Inflammatory macrophage (primary cell): ENCODE measurements around the gene ASPHD2.
A peak's percentile ranks its signal among the peaks of the same experiment; 100 is the strongest.
"Not testable (repeated sequence)": the region's sequence is repeated elsewhere in the genome, so short reads cannot be mapped to it uniquely, and the experiment has no call there.

Source experiments
- DNase-seq, 2 donors: peaks; one replicate each; pipeline ENCODE4 v3.0.0-alpha.2; 2020 to 2022
- total RNA-seq, 18 experiments: gene quantifications; one replicate each; lab custom pipeline; 2026; ENCODE audit warnings: mixed read lengths in 6 of 18, inconsistent platforms in 2 of 18; lab: John Stamatoyannopoulos, UW

ASPHD2 gene
- 0.63 to 13.0 (median 2.1) reads per million in 18 experiments for total RNA-seq

DNA sequence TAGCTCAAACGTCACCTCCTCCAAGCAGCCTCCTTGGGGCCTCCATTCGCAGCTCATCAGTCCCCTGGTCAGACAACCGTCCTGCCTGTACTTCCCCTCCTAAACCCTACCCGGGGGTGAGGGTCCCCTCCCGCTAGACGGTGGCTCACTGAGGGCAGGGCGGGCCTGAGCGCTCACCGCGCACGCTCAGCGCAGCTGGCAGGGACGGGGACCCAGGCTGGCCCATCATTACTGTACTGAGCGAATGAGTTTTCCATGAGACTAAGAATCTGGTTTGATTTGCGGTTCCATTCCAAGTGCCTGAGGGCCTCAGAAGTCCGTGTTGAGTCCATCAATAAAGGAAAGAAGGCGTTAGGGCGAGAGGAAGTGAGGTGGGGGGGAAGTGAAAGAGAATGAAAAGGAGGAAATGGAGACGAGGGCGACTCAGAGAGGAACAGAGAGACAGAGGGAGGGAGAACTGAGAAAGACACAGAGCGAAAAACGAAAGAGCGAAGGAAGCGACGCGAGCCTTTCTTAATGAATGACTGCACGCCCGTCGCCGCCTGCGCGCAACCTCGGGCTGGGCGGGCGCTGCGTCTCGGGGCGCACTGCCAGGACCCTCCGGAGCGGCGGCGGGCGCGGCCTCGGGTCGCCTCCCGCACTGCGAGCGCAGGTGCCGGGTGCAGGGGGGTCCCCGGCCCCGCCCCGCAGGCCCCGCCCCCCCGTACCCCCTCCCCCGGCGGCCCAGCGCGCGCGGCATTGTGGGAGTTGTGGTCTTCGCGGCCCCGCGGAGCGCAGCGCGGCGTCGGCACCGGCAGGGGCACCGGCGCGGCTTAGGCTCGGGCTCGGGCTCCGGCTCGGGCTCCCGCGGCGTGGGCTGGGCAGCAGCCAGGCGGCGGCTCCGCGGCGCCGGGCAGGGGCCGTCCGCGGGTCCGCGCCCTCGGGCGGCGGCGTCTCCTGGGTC lies at the start of gene ASPHD2:
ASPHD2 (plus strand) TSS at position 746 of the 943 bp plus-strand sequence. CDS start 4,356 bp downstream, outside the sequence.
- DNase-seq = peak; percentile 65 to 77

DNA sequence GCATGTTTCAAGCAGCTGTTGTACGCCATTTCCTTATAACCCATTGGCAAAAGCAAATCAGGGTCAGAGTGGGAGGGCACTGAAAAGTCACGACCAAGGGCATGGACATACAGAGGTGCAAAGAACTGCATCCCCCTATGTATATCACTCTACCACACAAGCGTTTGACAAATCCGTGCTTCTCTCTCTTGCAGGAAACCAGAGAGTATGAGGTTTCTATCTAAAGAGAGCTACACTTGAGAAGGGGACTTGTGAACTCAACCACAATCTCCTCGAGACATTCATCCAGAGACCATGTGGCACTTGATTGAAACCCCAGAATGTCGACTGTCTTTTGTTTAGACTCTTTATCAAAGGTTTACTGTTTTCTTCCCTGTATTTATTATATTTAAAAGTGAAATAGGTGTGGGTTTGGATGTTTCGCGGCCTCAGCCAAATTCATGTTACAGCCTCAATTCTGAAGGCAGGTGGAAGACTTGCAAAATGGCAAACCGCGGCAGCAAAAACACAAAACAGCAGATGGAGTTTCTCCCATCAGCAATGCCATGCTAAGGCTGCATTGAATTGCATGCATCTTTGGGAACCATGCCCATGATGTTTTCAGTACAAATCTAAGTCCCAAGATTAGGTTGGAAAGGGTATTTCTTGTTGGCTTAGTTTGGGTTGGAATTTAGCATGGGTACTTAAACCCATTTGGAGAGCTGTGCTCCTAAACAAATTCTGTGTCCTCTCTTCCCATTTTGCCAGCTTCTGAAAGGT lies 48.8 kb upstream of the ASPHD2 start:
- no peak for DNase-seq

DNA sequence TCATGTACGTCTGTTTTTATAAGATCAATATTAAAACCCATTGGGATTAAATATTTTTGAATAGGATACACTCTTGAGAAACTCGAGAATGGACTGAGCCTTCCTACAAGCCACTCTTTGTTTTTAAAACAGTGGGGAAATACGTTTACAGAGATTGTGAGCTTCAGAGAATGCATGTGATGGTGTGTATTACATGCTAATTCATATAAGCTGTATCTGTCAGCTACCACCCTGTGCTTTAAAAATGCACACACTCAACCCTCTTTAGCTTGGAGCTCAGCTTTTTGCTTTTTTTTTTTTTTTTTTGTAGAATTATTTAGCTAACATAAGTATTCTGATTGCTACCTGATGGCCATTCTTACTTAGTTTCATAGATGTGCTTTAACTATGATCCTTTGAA lies 46.3 kb upstream of the ASPHD2 start:
- no peak for DNase-seq

- no peak for DNase-seq
Measured at GRCh38 chr22:26383968-26384556, 45.0 kb upstream of the ASPHD2 start.

DNA sequence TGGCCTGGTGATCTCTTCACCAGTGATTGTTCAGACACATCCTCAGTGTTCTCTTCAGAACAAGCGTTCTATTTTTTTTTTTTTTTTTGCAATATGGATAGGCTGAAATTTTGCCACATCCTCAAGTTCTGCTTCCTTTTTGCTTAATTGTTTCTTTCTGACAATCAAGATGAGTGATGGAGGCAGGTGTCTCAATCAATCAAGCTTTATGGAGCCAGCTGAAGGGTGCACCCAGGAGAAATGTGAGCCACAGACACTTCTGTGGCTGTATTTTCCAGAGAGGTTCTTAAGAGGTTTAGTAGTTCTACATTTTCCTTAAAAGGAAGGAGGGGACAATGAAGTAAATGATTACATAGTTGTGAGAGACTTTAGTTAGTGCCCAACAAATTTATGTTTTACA lies 43.9 kb upstream of the ASPHD2 start:
- DNase-seq = no peak

DNA sequence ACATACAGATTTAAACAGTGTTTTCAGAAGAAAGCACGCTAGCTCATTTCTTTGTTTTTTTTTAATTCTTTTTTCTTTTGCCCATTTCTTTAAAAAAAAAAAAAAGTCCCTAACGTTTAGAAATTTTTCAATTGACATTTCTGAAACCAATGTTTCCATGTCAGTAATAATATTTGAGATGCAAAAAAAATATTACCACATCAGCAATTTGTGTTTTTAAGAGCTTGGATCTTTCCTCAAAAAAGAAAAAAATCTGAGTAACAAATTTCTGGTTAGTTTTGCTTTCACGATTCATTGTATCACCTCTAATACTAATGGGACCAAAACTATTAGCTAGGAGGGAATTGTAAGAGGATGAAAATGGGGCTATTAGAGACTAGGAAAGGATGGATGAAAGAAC lies 39.9 kb upstream of the ASPHD2 start:
- no peak for DNase-seq

DNA sequence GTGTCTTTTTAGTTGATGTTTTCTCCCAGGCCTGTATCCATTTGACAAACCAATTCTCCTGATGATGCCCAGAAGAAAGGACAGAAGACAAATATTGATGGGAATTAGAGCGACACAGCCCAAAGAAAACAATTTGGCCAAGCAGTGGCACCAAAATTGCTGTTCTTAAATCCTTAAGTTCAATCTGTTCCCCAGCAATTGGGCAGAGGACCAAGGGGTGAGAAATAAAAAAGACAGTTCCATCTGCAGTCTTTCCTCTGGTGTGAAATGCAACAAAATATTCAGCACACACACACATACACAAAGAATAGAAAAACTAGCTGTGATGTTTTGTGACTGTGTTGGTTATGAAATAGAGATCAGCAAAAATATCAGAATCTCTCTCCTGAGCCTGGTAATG lies 38.0 kb upstream of the ASPHD2 start:
- DNase-seq = no peak

DNA sequence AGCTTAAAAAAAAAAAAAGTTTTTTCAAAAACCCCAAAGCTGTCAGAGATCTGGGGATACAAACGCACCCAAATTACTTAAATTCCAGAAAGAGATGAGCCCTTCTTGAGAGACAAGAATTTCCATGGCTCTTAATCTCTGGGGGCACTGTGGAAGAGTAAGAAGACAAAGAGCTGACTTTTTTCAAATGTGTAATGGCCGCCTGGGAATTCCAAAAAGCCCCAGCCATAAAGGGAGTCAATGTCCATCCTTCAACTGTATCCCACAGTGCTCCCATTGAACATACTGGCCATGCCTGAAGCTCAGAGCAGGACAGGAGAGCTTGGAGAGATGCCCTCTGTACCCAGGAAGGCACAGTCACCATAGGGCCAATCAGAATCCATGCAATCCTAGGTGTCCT lies 37.4 kb upstream of the ASPHD2 start:
- no peak for DNase-seq

DNA sequence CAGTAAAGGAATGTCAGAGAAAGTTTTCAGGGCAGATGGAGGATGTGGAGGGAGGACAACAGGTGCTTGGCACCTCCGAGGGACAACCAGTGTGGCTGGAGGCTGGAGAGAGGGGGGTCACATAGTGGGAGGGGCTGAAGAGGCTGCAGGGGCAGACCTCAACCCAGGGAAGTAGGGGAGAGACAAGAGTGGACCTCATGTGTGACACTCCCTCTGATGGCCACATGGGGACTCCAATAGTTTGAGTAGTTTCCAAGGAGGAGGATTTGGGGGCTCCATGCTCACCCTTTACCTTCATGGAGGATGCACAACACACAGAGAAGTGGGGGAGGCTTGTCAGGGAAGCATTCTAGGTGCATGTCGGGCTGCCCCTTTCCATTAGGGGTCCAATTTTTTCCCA lies 35.1 kb upstream of the ASPHD2 start:
- DNase-seq = no peak

GRCh38 chr22:26394777-26395176 lies 34.3 kb upstream of the ASPHD2 start:
- DNase-seq = no peak

DNA sequence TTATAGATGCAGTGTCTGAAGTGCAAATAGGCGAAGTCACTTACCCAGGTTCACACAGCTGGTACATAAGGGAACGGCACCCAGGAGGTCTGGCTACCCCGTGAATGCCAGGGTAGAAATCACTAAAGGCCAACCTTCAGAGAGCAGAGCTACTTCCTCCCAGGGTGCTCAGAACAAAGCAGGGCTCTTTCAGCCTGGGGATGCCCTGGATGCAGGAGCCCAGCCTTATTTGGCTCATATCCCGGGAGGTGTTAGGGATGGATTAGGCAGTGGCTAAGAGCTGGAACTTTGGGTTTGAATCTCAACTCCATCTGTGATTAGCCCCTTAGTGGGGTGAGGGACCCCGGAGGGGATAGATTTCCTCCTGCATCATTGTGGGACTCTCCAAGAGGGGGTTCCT lies 33.1 kb upstream of the ASPHD2 start:
- DNase-seq = no peak

GRCh38 chr22:26398741-26399153 lies 30.3 kb upstream of the ASPHD2 start:
- DNase-seq = peak; percentile 77 to 84

DNA sequence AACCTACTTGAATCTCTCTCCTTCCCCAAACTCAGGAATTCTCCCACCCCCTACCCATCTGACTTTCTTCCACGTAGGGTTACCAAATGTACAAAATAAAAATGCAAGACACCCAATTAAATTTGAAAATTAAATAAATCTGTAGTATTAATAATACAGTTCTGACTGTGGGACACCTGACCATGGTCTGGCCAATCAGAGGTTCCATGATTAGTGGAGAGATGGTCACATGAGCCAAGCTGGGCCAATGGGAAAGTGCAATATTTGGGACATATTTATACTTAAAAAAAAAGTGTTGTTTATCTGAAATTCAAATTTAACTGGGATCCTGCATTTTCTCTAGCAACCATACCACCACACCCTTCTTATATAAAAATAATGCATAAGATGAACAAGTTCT lies 29.8 kb upstream of the ASPHD2 start:
- no peak for DNase-seq

DNA sequence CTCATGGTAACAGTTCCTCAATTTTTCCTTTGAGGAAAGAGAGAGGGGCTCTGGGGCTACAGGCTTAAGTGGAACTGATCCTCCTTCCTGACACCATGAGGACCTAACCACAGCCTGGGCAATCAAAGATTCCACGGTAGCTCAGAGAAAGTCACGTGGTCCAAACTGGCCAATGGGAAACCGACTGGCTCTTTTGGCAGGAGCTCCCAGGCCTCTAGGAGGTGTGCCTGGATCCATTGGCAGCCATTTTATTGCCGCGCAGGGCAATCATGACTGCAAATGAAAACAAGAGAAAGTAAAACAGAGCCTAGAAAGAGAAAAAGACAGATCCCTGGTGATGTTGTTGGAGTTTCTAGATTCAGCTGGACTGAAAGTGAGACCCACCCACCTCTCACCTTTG lies 27.3 kb upstream of the ASPHD2 start:
- no peak for DNase-seq

- DNase-seq = peak; percentile 71 to 74
Measured at GRCh38 chr22:26404851-26405421, 24.1 kb upstream of the ASPHD2 start.

GRCh38 chr22:26406118-26406517 lies 22.9 kb upstream of the ASPHD2 start:
- no peak for DNase-seq

DNA sequence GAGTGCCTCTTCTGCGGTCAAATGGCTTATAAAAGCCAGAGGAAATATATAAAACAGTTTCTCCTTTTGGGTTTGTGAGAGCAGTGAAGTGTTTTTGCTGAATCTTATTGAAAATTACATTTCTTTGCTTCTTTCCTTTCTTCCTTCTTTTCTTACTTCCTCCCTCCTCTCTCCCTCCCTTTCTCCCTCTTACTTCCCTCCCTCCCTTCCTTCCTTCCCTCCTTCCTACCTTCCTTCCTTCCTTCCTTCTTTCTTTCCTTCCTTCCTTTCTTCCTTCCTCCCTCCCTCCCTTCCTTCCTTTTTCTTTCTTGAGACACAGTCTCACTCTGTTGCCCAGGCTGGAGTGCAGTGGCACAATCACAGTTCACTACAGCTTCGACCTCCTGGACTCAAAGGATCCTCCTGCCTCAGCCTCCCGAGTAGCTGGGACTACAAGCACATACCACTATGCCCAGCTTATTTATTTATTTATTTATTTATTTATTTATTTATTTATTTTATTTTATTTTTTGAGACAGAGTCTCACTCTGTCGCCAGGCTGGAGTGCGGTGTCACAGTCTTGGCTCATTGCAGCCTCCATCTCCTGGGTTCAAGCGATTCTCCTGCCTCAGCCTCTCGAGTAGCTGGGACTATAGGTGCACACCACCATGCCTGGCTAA lies 20.4 kb upstream of the ASPHD2 start:
- not testable (repeated sequence) for DNase-seq

GRCh38 chr22:26409719-26410335 lies 19.2 kb upstream of the ASPHD2 start:
- peak; percentile 9 to 21 for DNase-seq

- no peak for DNase-seq
Measured at GRCh38 chr22:26410386-26410785, 18.7 kb upstream of the ASPHD2 start.

DNA sequence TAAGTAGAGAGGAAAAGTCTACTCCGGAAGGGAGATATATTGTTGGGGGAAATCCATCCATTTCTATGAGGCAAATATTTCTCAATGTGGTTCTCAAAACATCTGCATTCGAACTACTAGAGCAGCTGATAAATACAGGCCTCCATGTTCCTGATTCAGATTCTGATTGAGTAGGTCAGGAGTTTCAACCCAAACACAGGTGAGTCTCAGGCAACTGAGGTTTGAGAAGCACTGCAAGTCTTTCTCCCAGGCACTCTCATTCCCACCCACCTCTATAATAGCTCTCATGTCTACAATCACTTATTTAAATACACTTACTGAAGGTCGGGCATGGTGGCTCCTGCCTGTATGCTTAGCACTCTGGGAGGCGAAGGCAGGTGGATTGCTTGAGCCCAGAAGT lies 14.7 kb upstream of the ASPHD2 start:
- no peak for DNase-seq

DNA sequence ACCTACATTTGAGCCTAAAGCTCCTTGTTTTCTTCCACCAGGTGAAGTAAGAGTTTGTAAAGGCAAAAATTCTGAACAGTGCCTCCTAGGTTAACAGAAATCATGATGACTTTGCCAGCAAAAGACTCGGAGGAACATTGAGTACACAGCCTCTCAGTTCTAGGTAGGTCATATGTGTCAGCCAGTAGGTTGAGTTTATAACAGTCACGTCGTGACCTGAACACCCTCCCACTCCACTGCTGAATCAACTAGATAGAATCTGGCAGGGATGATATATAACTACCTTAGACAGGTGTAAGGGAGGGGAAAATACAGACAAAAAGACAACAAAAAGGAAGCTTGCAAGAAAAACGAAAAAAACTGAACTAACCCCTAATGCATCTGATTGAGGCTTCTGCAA lies 12.8 kb upstream of the ASPHD2 start:
- no peak for DNase-seq
